GM12878 (cell line): ENCODE measurements around the gene EHD2. TPM values are rescaled to one million over a fixed set of nuclear protein-coding genes. Genes with fewer than 3 reads are reported as not detected.
"Not testable (repeated sequence)": the region's sequence is repeated elsewhere in the genome, so short reads cannot be mapped to it uniquely, and the experiment has no call there.

Source experiments
- ATAC-seq: fragments of 200-7000 bp; cut with Tn5 transposase; 3 replicates; pipeline ENCODE4 v1.9.1; 2020; ENCODE audit warnings: mild to moderate bottlenecking, moderate library complexity
- BruUV-seq: library from RNA; stranded (reverse); fragments of 400-500 nt; replicated peaks from 2 replicates; lab custom pipeline; 2021; lab: Mats Ljungman, UMichigan
- CTCF ChIA-PET: fragments of 300-600 bp; sonication (Branson Sonifier 250); formaldehyde crosslinking; extraction: SDS; loops from one replicate; lab custom pipeline; 2021; ENCODE audit warnings: inconsistent platforms; lab: Yijun Ruan, JAX
- POLR2A ChIA-PET: fragments of 350-600 bp; formaldehyde crosslinking; extraction: SDS; loops from one replicate; lab custom pipeline; 2021; ENCODE audit warnings: inconsistent platforms; lab: Charles Lee
- RAD21 ChIA-PET: fragments of 300-600 bp; sonication (Branson Sonifier 250); formaldehyde crosslinking; loops from one replicate; lab custom pipeline; 2023; ENCODE audit warnings: antibody characterized with exemption; ENCODE audit not compliant: unreplicated experiment; lab: Charles Lee
- SMC1A ChIA-PET: fragments of 300-600 bp; sonication (Branson Sonifier 250); formaldehyde crosslinking; loops from one replicate; lab custom pipeline; 2023; ENCODE audit not compliant: unreplicated experiment, uncharacterized antibody; lab: Charles Lee
- DNase-seq: peaks from one replicate; pipeline ENCODE4 v3.0.0-alpha.2; 2011; ENCODE audit warnings: low read depth, low spot score
- FAIRE-seq: peaks from 3 replicates; lab custom pipeline; 2011; peaks lifted over from hg19 to GRCh38; lab: Jason Lieb, UNC
- H2AFZ ChIP-seq: 2 replicates; pipeline ENCODE4 v1.6.0; 2011; ENCODE audit warnings: low read depth, low read length, control low read depth; ENCODE audit not compliant: control insufficient read depth
- H3K27ac ChIP-seq: 2 replicates; pipeline ENCODE4 v1.5.1; 2011; ENCODE audit warnings: control low read depth; ENCODE audit not compliant: control insufficient read depth, insufficient read depth
- H3K27me3 ChIP-seq, 2 experiments: replicated peaks in 1 of 2; 2 replicates each; pipeline versions ENCODE4 v1.6.0 to v1.6.1; 2011; ENCODE audit warnings: low read length in 1 of 2; ENCODE audit not compliant: control insufficient read depth in 2 of 2, insufficient read depth in 2 of 2
- H3K36me3 ChIP-seq, 2 experiments: 2 replicates each; pipeline ENCODE4 v1.5.1; 2011; ENCODE audit warnings: low read length in 1 of 2; ENCODE audit not compliant: control insufficient read depth in 2 of 2, insufficient read depth in 2 of 2
- H3K4me1 ChIP-seq: 2 replicates; pipeline ENCODE4 v1.6.1; 2011; ENCODE audit warnings: mild to moderate bottlenecking, low read length, moderate library complexity, mixed read lengths; ENCODE audit not compliant: control insufficient read depth, insufficient read depth
- H3K4me2 ChIP-seq: 2 replicates; pipeline ENCODE4 v1.6.0; 2011; ENCODE audit warnings: control low read depth; ENCODE audit not compliant: control insufficient read depth, insufficient read depth
- H3K4me3 ChIP-seq: fragments of 200-600 bp; sonication (generic); 2 replicates; pipeline ENCODE4 v1.5.1; 2016
- H3K79me2 ChIP-seq: 2 replicates; pipeline ENCODE4 v1.6.0; 2011; ENCODE audit warnings: low read length; ENCODE audit not compliant: control insufficient read depth, insufficient read depth
- H3K9ac ChIP-seq: 2 replicates; pipeline ENCODE4 v1.8.0; 2011; ENCODE audit warnings: low read length, control low read depth, mixed read lengths; ENCODE audit not compliant: control insufficient read depth, insufficient read depth
- H3K9me3 ChIP-seq: replicated peaks from 3 replicates; pipeline ENCODE4 v1.5.1; 2011; ENCODE audit warnings: mild to moderate bottlenecking, low read length; ENCODE audit not compliant: control insufficient read depth, insufficient read depth
- H4K20me1 ChIP-seq: 2 replicates; pipeline ENCODE4 v1.6.0; 2011; ENCODE audit not compliant: control insufficient read depth, insufficient read depth
- POLR2A ChIP-seq: IDR thresholded peaks from 2 replicates; pipeline ENCODE4 v1.6.1; 2011; ENCODE audit warnings: low read depth, mild to moderate bottlenecking, low read length
- WGBS: methylation state at CpG from one replicate; pipeline ENCODE4 v1.1.6; 2016; ENCODE audit warnings: low lambda C conversion rate; ENCODE audit not compliant: insufficient replicate concordance, insufficient coverage; ENCODE audit errors: missing lambda C conversion rate; 5-methylcytosine and 5-hydroxymethylcytosine counted together
- in situ Hi-C: fragments of 300-500 bp; cut with MboI; formaldehyde crosslinking; loops from 9 replicates; pipeline ENCODE4 v1.14.3; 2018; ENCODE audit warnings: mixed read lengths
- intact Hi-C: fragments of 100-400 bp; cut with micrococcal nuclease; formaldehyde crosslinking; loops from one replicate; pipeline ENCODE4 v1.14.2; 2022; ENCODE audit not compliant: unreplicated experiment
- polyA plus RNA-seq, 11 experiments: library from polyadenylated mRNA; depleted of rRNA in 4 of 11; unstranded in 6 of 11; stranded (reverse) in 5 of 11; fragments of >200 nt; fragmentation: Nextera tagmentation in 4 of 11; fragmentation: Illumina TruSeq in 1 of 11; extraction: Ambion mirVana in 4 of 11; extraction: Trizol in 1 of 11; gene quantifications; 1 replicate in 1 of 11; 2 replicates in 10 of 11; pipeline versions ENCODE4 v1.2.1 to v1.2.3, GENCODE V29; 2011 to 2016; ENCODE audit warnings: inconsistent platforms in 2 of 11, missing spikeins in 2 of 11, low read depth in 1 of 11
- total RNA-seq, 4 experiments: library from RNA; depleted of rRNA in 3 of 4; stranded (reverse); fragments of >200 nt in 3 of 4; fragmentation: Illumina TruSeq in 1 of 4; extraction: Trizol in 1 of 4; gene quantifications; 2 replicates each; pipeline versions ENCODE4 v1.2.1 to v1.2.3, GENCODE V29; 2013 to 2021
- TF ChIP-seq, protein P1 (sequence below): fragments of 450-650 bp; IDR thresholded peaks from 2 replicates; pipeline ENCODE4 v1.6.1; 2017; ENCODE audit warnings: mild to moderate bottlenecking

Gene EHD2
- total and polyA plus RNA-seq, 10 of the 15 experiments (the other 5 are each of a cell fraction or from before 2014, with no cell fraction given), result 0.12 to 0.24 (median 0.23) TPM; not detected in 7

GRCh38 chr19:47762615-47763308 is 49.5 kb downstream of the EHD2 start:
- no peak overlapping the region for H2AFZ ChIP-seq
- BruUV-seq, result no TSS peak
- H3K36me3 ChIP-seq, result peaks cover 0 to 4% of the 10 kb centered on the region in 2 experiments; a peak in 2 of 4 replicates
- no peaks in the 10 kb centered on the region; the same call in 2 of the 3 replicates for H3K9me3 ChIP-seq
- ChIA-PET POLR2A (no interaction called here), CTCF (interaction anchor here (0.6 to 6.3 kb wide), 2 partner anchors 26 to 64 kb away, joined by 5 to 75 read pairs; no protein-coding TSS in a partner anchor), RAD21 (no interaction called here), SMC1A (no interaction called here)
- ATAC-seq, result no peak
- no peak overlapping the region for H3K27ac ChIP-seq
- H3K4me3 ChIP-seq, result no peak overlapping the region
- H3K27me3 ChIP-seq, result no peaks in the 10 kb centered on the region
- in situ Hi-C loops (no loop called here), intact Hi-C loops (no loop called here)
- DNase-seq, result no peak
- no peak overlapping the region for H3K4me2 ChIP-seq
- no peaks in the 10 kb centered on the region for H4K20me1 ChIP-seq
- H3K9ac ChIP-seq, result no peak overlapping the region
- H3K79me2 ChIP-seq, result no peaks in the 10 kb centered on the region
- 85% methylated on average over 18 of the region's 18 CpGs for WGBS
- H3K4me1 ChIP-seq, result 0 out of 2 replicates have a peak, but pooled peaks cover 3% of the 10 kb centered on the region
- TF ChIP-seq, protein P1, sequence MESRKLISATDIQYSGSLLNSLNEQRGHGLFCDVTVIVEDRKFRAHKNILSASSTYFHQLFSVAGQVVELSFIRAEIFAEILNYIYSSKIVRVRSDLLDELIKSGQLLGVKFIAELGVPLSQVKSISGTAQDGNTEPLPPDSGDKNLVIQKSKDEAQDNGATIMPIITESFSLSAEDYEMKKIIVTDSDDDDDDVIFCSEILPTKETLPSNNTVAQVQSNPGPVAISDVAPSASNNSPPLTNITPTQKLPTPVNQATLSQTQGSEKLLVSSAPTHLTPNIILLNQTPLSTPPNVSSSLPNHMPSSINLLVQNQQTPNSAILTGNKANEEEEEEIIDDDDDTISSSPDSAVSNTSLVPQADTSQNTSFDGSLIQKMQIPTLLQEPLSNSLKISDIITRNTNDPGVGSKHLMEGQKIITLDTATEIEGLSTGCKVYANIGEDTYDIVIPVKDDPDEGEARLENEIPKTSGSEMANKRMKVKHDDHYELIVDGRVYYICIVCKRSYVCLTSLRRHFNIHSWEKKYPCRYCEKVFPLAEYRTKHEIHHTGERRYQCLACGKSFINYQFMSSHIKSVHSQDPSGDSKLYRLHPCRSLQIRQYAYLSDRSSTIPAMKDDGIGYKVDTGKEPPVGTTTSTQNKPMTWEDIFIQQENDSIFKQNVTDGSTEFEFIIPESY, result no peak
- TF ChIP-seq POLR2A, result peak; percentile 23; the same call in 1 of the 2 replicates
- FAIRE-seq, result no peak

GRCh38 chr19:47764705-47765104 is 51.5 kb downstream of the EHD2 start:
- H3K9me3 ChIP-seq, H3K36me3 ChIP-seq, H3K27me3 ChIP-seq, ATAC-seq, in situ Hi-C loops, H4K20me1 ChIP-seq, H3K4me2 ChIP-seq, H3K4me3 ChIP-seq, intact Hi-C loops, H3K4me1 ChIP-seq, BruUV-seq, H2AFZ ChIP-seq, H3K9ac ChIP-seq, H3K27ac ChIP-seq, DNase-seq, H3K79me2 ChIP-seq, FAIRE-seq: not testable (repeated sequence)
- POLR2A ChIA-PET, result interaction anchor here (0.6 to 0.7 kb wide), 2 partner anchors 17 to 94 kb away, joined by 4 to 5 read pairs; no protein-coding TSS in a partner anchor
- CTCF ChIA-PET, result interaction anchor here (0.6 to 6.3 kb wide), 8 partner anchors 7 to 1414 kb away, joined by 3 to 75 read pairs (median 5); no protein-coding TSS in a partner anchor
- RAD21 ChIA-PET, result interaction anchor here (0.6 kb wide), 1 partner anchor 52 kb away, joined by 3 read pairs; no protein-coding TSS in a partner anchor
- SMC1A ChIA-PET, result interaction anchor here (1.0 kb wide), 3 partner anchors 23 to 401 kb away, joined by 3 to 4 read pairs (median 4); no protein-coding TSS in a partner anchor
- 83% methylated on average over 3 of the region's 3 CpGs for WGBS
